ENCODE measurements around the gene LIN7B. TPM values are rescaled to one million over a fixed set of nuclear protein-coding genes. Genes with fewer than 3 reads are reported as not detected.
A peak's percentile ranks its signal among the peaks of the same experiment; 100 is the strongest.
"Not testable (repeated sequence)": the region's sequence is repeated elsewhere in the genome, so short reads cannot be mapped to it uniquely, and the experiment has no call there.

Gene LIN7B
- total RNA-seq, 1 experiment from 2014 or later = 6.4 TPM

GRCh38 chr19:49119411-49120324, 5.5 kb downstream of the LIN7B start, which contains the start of gene PPFIA3:
TSS of gene PPFIA3 (plus strand) at chr19:49119544. CDS start at chr19:49127874, 8,330 bp downstream.
- Histone ChIP-seq H3K9me2 (replicated peaks; ENCODE audit: insufficient read depth, low read length) (no peaks in the 10 kb centered on the region), H3K9me3 (ENCODE audit: low read length) (no peaks in the 10 kb centered on the region), H4K20me1 (ENCODE audit: insufficient read depth, low read depth, low read length) (no peaks in the 10 kb centered on the region), H3K4me1 (ENCODE audit: low read length) (peaks cover 39% of the 10 kb centered on the region), H3K27ac (ENCODE audit: low read length) (peak within 1 kb of the TSS; percentile 5; the same call in 1 of the 2 replicates), H2AFZ (ENCODE audit: low read length) (peak within 1 kb of the TSS; percentile 97; the same call in 1 of the 2 replicates), H3K79me2 (ENCODE audit: low read length) (no peaks in the 10 kb centered on the region), H3K4me2 (ENCODE audit: low read depth, low read length, poor library complexity, severe bottlenecking) (peak within 1 kb of the TSS; percentile 83), H3K27me3 (ENCODE audit: low read length) (no peaks in the 10 kb centered on the region; the same call in 1 of the 2 replicates), H3K36me3 (ENCODE audit: insufficient read depth, low read length) (no peaks in the 10 kb centered on the region), H3K4me3 (ENCODE audit: low read length) (peak within 1 kb of the TSS; percentile 69), H3K9ac (ENCODE audit: low read length) (peak within 1 kb of the TSS; percentile 80)
- DNase-seq = no peak

GRCh38 chr19:49120325-49120683, 6.1 kb downstream of the LIN7B start:
- H3K4me1 ChIP-seq (ENCODE audit: low read length) = peaks cover 33% of the 10 kb centered on the region
- no peak overlapping the region for H3K27ac ChIP-seq (ENCODE audit: low read length)
- peak overlapping the region; percentile 83 for H3K4me2 ChIP-seq (ENCODE audit: low read depth, low read length, poor library complexity, severe bottlenecking)
- no peak overlapping the region for H2AFZ ChIP-seq (ENCODE audit: low read length)
- no peaks in the 10 kb centered on the region for H4K20me1 ChIP-seq (ENCODE audit: insufficient read depth, low read depth, low read length)
- peak overlapping the region; percentile 79; the same call in 1 of the 2 replicates for H3K9ac ChIP-seq (ENCODE audit: low read length)
- no peaks in the 10 kb centered on the region for H3K9me3 ChIP-seq (ENCODE audit: low read length)
- no peaks in the 10 kb centered on the region for H3K9me2 ChIP-seq (replicated peaks; ENCODE audit: insufficient read depth, low read length)
- no peaks in the 10 kb centered on the region for H3K36me3 ChIP-seq (ENCODE audit: insufficient read depth, low read length)
- H3K27me3 ChIP-seq (ENCODE audit: low read length) = no peaks in the 10 kb centered on the region; the same call in 1 of the 2 replicates
- no peak for DNase-seq
- H3K79me2 ChIP-seq (ENCODE audit: low read length) = no peaks in the 10 kb centered on the region
- peak overlapping the region; percentile 69; the same call in 1 of the 2 replicates for H3K4me3 ChIP-seq (ENCODE audit: low read length)

- no peak overlapping the region for H3K4me3 ChIP-seq (ENCODE audit: low read length)
- no peaks in the 10 kb centered on the region for H3K36me3 ChIP-seq (ENCODE audit: insufficient read depth, low read length)
- no peak overlapping the region for H2AFZ ChIP-seq (ENCODE audit: low read length)
- H3K27me3 ChIP-seq (ENCODE audit: low read length) = no peaks in the 10 kb centered on the region; the same call in 1 of the 2 replicates
- H3K9me2 ChIP-seq (replicated peaks; ENCODE audit: insufficient read depth, low read length) = no peaks in the 10 kb centered on the region
- peaks cover 32% of the 10 kb centered on the region for H3K4me1 ChIP-seq (ENCODE audit: low read length)
- H3K9ac ChIP-seq (ENCODE audit: low read length) = no peak overlapping the region
- no peak for DNase-seq
- no peaks in the 10 kb centered on the region for H4K20me1 ChIP-seq (ENCODE audit: insufficient read depth, low read depth, low read length)
- H3K4me2 ChIP-seq (ENCODE audit: low read depth, low read length, poor library complexity, severe bottlenecking) = no peak overlapping the region
- no peaks in the 10 kb centered on the region for H3K79me2 ChIP-seq (ENCODE audit: low read length)
- no peaks in the 10 kb centered on the region for H3K9me3 ChIP-seq (ENCODE audit: low read length)
- H3K27ac ChIP-seq (ENCODE audit: low read length) = no peak overlapping the region
These were observed 6.7 kb downstream of the LIN7B start for GRCh38 chr19:49120868-49121267.

GRCh38 chr19:49121841-49122240, 7.7 kb downstream of the LIN7B start:
- not testable (repeated sequence) for H3K36me3 ChIP-seq (ENCODE audit: insufficient read depth, low read length); H3K27me3 ChIP-seq (ENCODE audit: low read length); H3K9me3 ChIP-seq (ENCODE audit: low read length); H3K9me2 ChIP-seq (replicated peaks; ENCODE audit: insufficient read depth, low read length); H3K9ac ChIP-seq (ENCODE audit: low read length); H2AFZ ChIP-seq (ENCODE audit: low read length); DNase-seq; H4K20me1 ChIP-seq (ENCODE audit: insufficient read depth, low read depth, low read length); H3K27ac ChIP-seq (ENCODE audit: low read length); H3K4me2 ChIP-seq (ENCODE audit: low read depth, low read length, poor library complexity, severe bottlenecking); H3K4me3 ChIP-seq (ENCODE audit: low read length); H3K79me2 ChIP-seq (ENCODE audit: low read length)
- peaks cover 23% of the 10 kb centered on the region for H3K4me1 ChIP-seq (ENCODE audit: low read length)

GRCh38 chr19:49123285-49123684, 9.1 kb downstream of the LIN7B start:
- not testable (repeated sequence) for H4K20me1 ChIP-seq (ENCODE audit: insufficient read depth, low read depth, low read length); H3K36me3 ChIP-seq (ENCODE audit: insufficient read depth, low read length); H3K27me3 ChIP-seq (ENCODE audit: low read length); H3K79me2 ChIP-seq (ENCODE audit: low read length); DNase-seq; H2AFZ ChIP-seq (ENCODE audit: low read length); H3K9ac ChIP-seq (ENCODE audit: low read length); H3K4me3 ChIP-seq (ENCODE audit: low read length); H3K9me3 ChIP-seq (ENCODE audit: low read length); H3K4me2 ChIP-seq (ENCODE audit: low read depth, low read length, poor library complexity, severe bottlenecking); H3K27ac ChIP-seq (ENCODE audit: low read length); H3K9me2 ChIP-seq (replicated peaks; ENCODE audit: insufficient read depth, low read length)
- peaks cover 19% of the 10 kb centered on the region for H3K4me1 ChIP-seq (ENCODE audit: low read length)

GRCh38 chr19:49125025-49125731, 11.0 kb downstream of the LIN7B start:
- no peak overlapping the region for H3K27ac ChIP-seq (ENCODE audit: low read length)
- no peak for DNase-seq
- H3K27me3 ChIP-seq (ENCODE audit: low read length) = no peaks in the 10 kb centered on the region
- no peak overlapping the region for H2AFZ ChIP-seq (ENCODE audit: low read length)
- no peaks in the 10 kb centered on the region for H3K36me3 ChIP-seq (ENCODE audit: insufficient read depth, low read length)
- no peaks in the 10 kb centered on the region for H3K79me2 ChIP-seq (ENCODE audit: low read length)
- peaks cover 9% of the 10 kb centered on the region for H3K4me1 ChIP-seq (ENCODE audit: low read length)
- H3K4me2 ChIP-seq (ENCODE audit: low read depth, low read length, poor library complexity, severe bottlenecking) = no peak overlapping the region
- no peaks in the 10 kb centered on the region for H3K9me3 ChIP-seq (ENCODE audit: low read length)
- H3K4me3 ChIP-seq (ENCODE audit: low read length) = no peak overlapping the region
- no peaks in the 10 kb centered on the region for H3K9me2 ChIP-seq (replicated peaks; ENCODE audit: insufficient read depth, low read length)
- no peak overlapping the region for H3K9ac ChIP-seq (ENCODE audit: low read length)
- no peaks in the 10 kb centered on the region for H4K20me1 ChIP-seq (ENCODE audit: insufficient read depth, low read depth, low read length)

DNA sequence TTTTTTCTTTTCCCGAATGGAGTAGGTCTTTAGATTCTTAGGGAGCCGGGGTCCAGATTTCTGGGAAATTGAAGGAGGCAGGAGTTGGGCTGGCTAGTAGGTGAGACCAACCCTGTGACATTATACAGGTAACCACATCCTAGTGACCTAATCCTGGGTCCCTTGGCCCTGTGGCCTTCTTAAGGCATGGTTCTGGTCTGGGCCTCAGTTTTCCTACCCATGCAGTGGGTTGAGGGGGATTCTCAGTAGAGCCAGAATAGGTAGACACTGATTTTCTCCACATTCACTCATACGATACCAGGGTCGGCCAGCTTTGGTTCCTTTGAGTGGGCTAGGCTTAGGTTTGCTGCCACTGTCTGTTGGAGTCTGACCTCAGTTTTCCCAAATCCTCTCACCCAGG, 12.4 kb downstream of the LIN7B start:
- H3K79me2 ChIP-seq (ENCODE audit: low read length) = no peaks in the 10 kb centered on the region
- H3K9me2 ChIP-seq (replicated peaks; ENCODE audit: insufficient read depth, low read length) = no peaks in the 10 kb centered on the region
- H3K27me3 ChIP-seq (ENCODE audit: low read length) = no peaks in the 10 kb centered on the region
- H3K9me3 ChIP-seq (ENCODE audit: low read length) = no peaks in the 10 kb centered on the region
- H3K4me1 ChIP-seq (ENCODE audit: low read length) = peaks cover 8% of the 10 kb centered on the region
- no peaks in the 10 kb centered on the region for H4K20me1 ChIP-seq (ENCODE audit: insufficient read depth, low read depth, low read length)
- H2AFZ ChIP-seq (ENCODE audit: low read length) = no peak overlapping the region
- H3K36me3 ChIP-seq (ENCODE audit: insufficient read depth, low read length) = no peaks in the 10 kb centered on the region
- no peak overlapping the region for H3K4me2 ChIP-seq (ENCODE audit: low read depth, low read length, poor library complexity, severe bottlenecking)
- no peak overlapping the region for H3K4me3 ChIP-seq (ENCODE audit: low read length)
- DNase-seq = no peak
- H3K9ac ChIP-seq (ENCODE audit: low read length) = no peak overlapping the region
- H3K27ac ChIP-seq (ENCODE audit: low read length) = no peak overlapping the region

GRCh38 chr19:49127225-49127624, 13.1 kb downstream of the LIN7B start:
- DNase-seq; H3K27ac ChIP-seq (ENCODE audit: low read length); H3K4me3 ChIP-seq (ENCODE audit: low read length); H3K4me2 ChIP-seq (ENCODE audit: low read depth, low read length, poor library complexity, severe bottlenecking); H3K9ac ChIP-seq (ENCODE audit: low read length); H2AFZ ChIP-seq (ENCODE audit: low read length); H3K9me2 ChIP-seq (replicated peaks; ENCODE audit: insufficient read depth, low read length); H3K79me2 ChIP-seq (ENCODE audit: low read length); H3K27me3 ChIP-seq (ENCODE audit: low read length); H3K9me3 ChIP-seq (ENCODE audit: low read length); H4K20me1 ChIP-seq (ENCODE audit: insufficient read depth, low read depth, low read length); H3K36me3 ChIP-seq (ENCODE audit: insufficient read depth, low read length); H3K4me1 ChIP-seq (ENCODE audit: low read length): not testable (repeated sequence)

All from Karpas-422 (cell line).